Cardiac fibroblast (primary cell): ENCODE results near the gene SFT2D2.

ENCODE experiments used
- DNase-seq, 2 donors: peaks; one replicate each; pipeline versions ENCODE4 v3.0.0 to v3.0.0-alpha.2; 2010; ENCODE audit warnings: low read depth in 2 of 2
- H3K4me3 ChIP-seq, 2 donors: replicated peaks in 1 of 2; 1 replicate in 1 of 2; 2 replicates in 1 of 2; pipeline ENCODE4 v1.5.1; 2011; ENCODE audit warnings: low read depth in 2 of 2, low read length in 2 of 2, mild to moderate bottlenecking in 2 of 2, moderate library complexity in 1 of 2
- TF ChIP-seq, protein P1 (sequence below): IDR thresholded peaks from one replicate; pipeline ENCODE4 v1.5.1; 2011; ENCODE audit warnings: low read depth, mild to moderate bottlenecking, low read length, inconsistent platforms

Gene SFT2D2

GRCh38 chr1:168210312-168210711 is 15.5 kb upstream of the SFT2D2 start:
- H3K4me3 ChIP-seq, result no peak overlapping the region
- no peak for DNase-seq
- TF ChIP-seq, protein P1, sequence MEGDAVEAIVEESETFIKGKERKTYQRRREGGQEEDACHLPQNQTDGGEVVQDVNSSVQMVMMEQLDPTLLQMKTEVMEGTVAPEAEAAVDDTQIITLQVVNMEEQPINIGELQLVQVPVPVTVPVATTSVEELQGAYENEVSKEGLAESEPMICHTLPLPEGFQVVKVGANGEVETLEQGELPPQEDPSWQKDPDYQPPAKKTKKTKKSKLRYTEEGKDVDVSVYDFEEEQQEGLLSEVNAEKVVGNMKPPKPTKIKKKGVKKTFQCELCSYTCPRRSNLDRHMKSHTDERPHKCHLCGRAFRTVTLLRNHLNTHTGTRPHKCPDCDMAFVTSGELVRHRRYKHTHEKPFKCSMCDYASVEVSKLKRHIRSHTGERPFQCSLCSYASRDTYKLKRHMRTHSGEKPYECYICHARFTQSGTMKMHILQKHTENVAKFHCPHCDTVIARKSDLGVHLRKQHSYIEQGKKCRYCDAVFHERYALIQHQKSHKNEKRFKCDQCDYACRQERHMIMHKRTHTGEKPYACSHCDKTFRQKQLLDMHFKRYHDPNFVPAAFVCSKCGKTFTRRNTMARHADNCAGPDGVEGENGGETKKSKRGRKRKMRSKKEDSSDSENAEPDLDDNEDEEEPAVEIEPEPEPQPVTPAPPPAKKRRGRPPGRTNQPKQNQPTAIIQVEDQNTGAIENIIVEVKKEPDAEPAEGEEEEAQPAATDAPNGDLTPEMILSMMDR, result no peak

DNA sequence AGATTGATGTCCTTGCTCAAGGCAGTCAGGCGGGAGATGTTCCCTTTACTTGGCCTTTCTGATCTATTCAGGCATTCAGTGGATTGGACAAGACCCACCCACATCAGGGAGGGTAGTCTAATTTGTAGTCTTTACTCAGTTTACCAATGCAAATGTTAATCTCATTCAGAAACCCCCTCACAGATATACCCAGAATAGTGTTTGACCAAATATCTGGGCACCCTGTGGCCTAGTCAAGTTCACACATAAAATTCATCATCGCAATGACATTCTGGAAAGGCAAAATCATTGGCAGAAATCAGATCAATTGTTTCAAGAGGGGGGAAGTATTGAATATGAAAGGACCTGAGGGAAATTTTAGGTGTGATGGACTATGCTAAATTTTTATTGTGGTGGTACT is 12.5 kb upstream of the SFT2D2 start:
- TF ChIP-seq, protein P1, result no peak
- H3K4me3 ChIP-seq, result no peak overlapping the region
- no peak for DNase-seq

DNA sequence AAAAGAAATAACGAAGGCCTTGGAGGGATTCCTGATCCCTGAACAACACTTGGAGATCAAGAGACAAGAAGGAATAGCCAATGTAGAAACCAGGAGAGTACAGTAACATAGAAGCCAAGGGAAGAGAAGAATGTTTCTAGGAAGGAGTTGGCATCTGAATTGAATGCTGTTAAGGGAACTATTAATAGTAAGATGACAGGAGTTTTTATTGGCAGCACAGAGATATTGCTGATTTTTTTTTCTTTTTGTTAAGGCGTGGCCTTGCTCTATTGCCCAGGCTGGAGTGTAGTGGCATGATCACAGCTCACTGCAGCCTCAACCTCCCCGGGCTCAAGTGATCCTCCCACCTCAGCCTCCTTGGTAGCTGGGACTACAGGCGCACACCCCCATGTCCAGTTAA is 9.6 kb upstream of the SFT2D2 start:
- no peak overlapping the region for H3K4me3 ChIP-seq
- DNase-seq, result no peak
- TF ChIP-seq, protein P1, result no peak

DNA sequence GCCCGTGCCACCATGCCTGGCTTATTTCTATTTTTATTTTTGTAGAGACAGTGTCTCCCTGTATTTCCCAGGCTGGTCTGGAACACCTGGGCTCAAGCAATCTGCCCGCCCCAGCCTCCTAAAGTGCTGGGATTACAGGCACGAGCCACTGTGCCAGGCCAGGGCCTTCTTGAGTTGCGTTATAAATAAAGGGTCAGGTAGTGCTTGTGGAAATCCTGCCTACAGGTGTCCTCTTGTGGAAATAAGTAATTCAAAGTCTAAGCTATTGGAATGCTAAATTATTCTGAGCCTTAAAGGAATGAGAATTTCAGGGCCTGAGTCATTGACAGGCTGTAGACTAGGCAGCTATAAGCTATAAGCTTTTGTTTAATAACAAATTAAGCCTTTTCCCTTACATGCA is 8.1 kb upstream of the SFT2D2 start:
- DNase-seq, result no peak
- TF ChIP-seq, protein P1, result no peak
- no peak overlapping the region for H3K4me3 ChIP-seq

DNA sequence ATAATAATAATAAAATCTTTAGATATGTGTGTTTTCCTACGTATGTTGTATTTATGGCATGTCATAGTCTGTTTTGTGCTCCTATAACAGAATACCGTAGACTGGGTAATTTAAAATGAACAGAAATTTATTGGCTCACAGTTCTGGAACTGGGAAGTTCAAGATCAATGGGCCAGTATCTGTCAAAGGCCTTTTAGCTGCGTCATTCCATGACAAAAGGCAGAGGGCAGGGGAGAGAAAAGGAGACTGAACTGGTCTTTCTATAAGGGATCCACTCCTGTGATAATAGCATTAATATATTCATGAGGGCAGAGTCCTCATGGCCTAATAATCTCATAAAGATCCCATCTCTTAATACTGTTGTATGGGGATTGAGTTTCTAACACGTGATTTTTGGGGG is 7.1 kb upstream of the SFT2D2 start:
- no peak for DNase-seq
- H3K4me3 ChIP-seq, result no peak overlapping the region
- TF ChIP-seq, protein P1, result no peak

DNA sequence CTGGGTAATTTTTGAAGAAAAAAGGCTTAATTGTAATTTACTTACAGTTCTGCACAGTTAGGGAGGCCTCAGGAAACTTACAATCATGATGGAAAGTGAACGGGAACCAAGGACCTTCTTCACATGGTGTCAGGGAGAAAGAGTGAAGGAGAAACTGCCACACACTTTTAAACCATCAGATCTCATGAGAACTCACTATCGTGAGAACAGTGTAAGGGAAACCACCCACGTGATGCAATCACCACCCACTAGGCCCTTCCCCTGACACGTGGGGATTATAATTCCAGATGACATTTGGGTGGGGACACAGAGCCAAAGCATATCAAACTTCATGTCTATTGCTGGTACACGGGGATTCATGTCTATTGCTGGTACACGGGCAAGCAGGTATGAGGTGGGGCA is 5.3 kb upstream of the SFT2D2 start:
- TF ChIP-seq, protein P1, result no peak
- H3K4me3 ChIP-seq, result no peak overlapping the region
- no peak for DNase-seq

DNA sequence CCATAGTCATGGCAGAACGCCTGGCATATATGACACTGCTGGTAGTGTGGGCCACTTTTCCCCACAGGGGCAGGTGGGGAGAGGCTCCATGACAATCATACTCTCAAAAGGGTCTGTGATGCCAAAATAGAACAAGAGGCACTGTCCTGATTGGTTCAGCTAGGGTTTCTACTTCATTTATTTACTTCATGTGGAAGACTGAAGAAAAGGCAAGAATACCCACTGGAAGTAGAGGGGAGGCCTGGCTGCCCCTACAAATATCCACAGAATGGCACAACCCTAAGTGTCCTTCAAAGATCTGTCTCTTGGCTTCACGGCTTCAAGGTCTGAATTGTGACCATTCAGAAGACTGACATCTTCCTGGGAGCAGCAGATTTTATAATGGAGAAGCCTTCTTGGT is 4.5 kb upstream of the SFT2D2 start:
- no peak for DNase-seq
- TF ChIP-seq, protein P1, result no peak
- H3K4me3 ChIP-seq, result no peak overlapping the region
